Anterior cingulate cortex (tissue), 58 donors: ENCODE results near the gene ZFP57.

Experiments
- DNase-seq, 58 donors: peaks; one replicate each; lab custom pipeline; 2025; lab: John Stamatoyannopoulos, UW

Gene ZFP57

GRCh38 chr6:29628419-29629281 lies 52.3 kb downstream of the ZFP57 start:
- DNase-seq, result peak in 56 of 58 donors; percentile 19 to 87 (median 66)

DNA sequence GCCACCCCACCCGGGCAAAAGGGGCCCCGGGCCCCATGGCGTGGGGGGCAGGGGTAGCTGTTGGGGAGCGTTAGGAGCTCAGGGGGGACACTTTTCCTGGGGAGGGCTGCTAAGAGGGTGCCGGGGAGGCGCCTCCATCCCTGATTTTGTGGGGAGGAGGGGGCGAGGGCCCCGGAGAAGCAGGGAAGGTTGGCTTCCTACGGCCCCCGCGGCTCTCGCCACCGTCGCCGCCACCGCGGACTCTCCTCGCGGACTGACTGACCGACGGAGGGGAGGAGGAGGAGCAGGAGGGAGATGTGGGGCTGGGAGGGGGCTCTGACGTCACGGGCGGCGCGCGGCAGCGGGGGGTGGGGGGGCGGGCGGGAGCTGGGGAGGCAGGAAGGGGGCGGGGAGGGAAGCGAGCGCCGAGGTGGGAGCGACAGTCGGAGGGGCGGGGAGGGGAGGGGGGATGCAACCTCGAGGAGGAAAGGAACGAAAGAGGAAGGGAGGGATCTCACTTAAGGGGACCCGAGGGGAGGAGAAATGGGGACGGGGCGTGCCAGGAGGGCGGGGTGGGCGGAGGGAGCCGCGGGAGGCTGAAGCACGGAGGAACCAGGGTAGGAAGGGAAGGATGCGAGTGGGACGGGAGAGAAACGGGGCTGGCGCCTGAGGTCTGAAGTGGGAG lies 53.1 kb downstream of the ZFP57 start:
- peak in 52 of 58 donors; percentile 38 to 86 (median 64) for DNase-seq

GRCh38 chr6:29626948-29627754 lies 53.8 kb downstream of the ZFP57 start:
- DNase-seq, result peak in 2 of 58 donors; percentile 31 to 68

GRCh38 chr6:29625337-29625930 lies 55.5 kb downstream of the ZFP57 start:
- peak in 1 of 58 donors; percentile 15 for DNase-seq

- DNase-seq, result no peak
These were observed 56.4 kb downstream of the ZFP57 start for GRCh38 chr6:29624520-29624961.
